ENCODE data around the gene MYOF. TPM values are rescaled to one million over a fixed set of nuclear protein-coding genes. Genes with fewer than 3 reads are reported as not detected.

Gene MYOF
- polyA plus RNA-seq, 1 of the 3 experiments (the other 2 are of a cell fraction), result 103 TPM

DNA sequence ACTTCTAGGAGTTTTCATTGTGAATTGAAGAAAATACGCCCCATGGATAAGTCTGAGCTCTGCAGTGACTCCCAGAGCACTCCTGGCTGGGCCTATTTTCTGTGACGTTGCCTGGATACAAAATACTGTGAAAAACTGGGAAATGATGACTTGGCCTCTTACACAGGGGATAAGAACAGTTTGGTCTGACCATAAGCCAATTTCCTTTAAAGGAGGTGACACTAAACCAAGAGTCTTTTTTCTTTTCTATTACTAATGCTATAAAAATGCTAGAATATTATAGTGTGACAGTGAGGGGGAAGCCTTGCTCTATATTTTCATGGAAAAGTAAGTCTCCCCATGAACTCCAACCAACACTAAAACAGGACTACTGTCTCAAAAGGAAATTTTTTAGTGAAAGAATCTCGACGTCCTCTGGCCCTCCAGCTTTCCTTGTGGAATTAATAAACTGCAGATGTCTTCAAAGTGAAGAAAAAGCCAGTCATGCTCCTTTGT, 45.5 kb downstream of the MYOF start:
- no peaks in the 10 kb centered on the region for H4K20me1 ChIP-seq (ENCODE audit: insufficient read depth)
- TF ChIP-seq NFIC (IDR thresholded peaks at IDR 0.05; ENCODE audit: borderline replicate concordance), result no peak; the same call in 1 of the 2 replicates
- peak; percentile 49; the same call in 1 of the 2 replicates for TF ChIP-seq TCF12 (IDR thresholded peaks at IDR 0.05)
- 0 out of 2 replicates have a peak, but pooled peaks have one; percentile 18 for TF ChIP-seq SIN3A (IDR thresholded peaks at IDR 0.05; ENCODE audit: borderline replicate concordance, low read depth, low read length)
- TF ChIP-seq EZH2phosphoT487 (IDR thresholded peaks at IDR 0.05; ENCODE audit: borderline replicate concordance, low read depth), result no peak
- peak; percentile 58 for TF ChIP-seq POLR2AphosphoS5 (IDR thresholded peaks at IDR 0.05; ENCODE audit: low read depth, low read length)
- TF ChIP-seq ZBTB33 (IDR thresholded peaks at IDR 0.05; ENCODE audit: borderline replicate concordance, low read depth), result 0 out of 2 replicates have a peak, but pooled peaks have one; percentile 8
- 0 out of 2 replicates have a peak, but pooled peaks have one; percentile 17 for TF ChIP-seq FOXM1 (IDR thresholded peaks at IDR 0.05; ENCODE audit: low read depth)
- no peaks in the 10 kb centered on the region for H3K9me3 ChIP-seq
- H3K4me2 ChIP-seq, result peak overlapping the region; percentile 66
- POLR2A ChIA-PET, result no interaction called here
- H3K27ac ChIP-seq (ENCODE audit: low read depth in 2 of 2, low read length in 1 of 2), result peak overlapping the region; percentile 92 to 100; a peak in 3 of 4 replicates
- peak overlapping the region; percentile 15 to 38; a peak in 3 of 4 replicates for H3K4me3 ChIP-seq (ENCODE audit: low read depth in 2 of 2, low read length in 1 of 2)
- H3F3A ChIP-seq (replicated peaks; ENCODE audit: insufficient read depth), result peaks cover 49% of the 10 kb centered on the region
- CTCF ChIA-PET, result no interaction called here
- no peak for DNase-seq
- no peaks in the 10 kb centered on the region for H3K9me2 ChIP-seq
- WGBS (ENCODE audit: low lambda C conversion rate), result 17% methylated on average over 4 of the region's 4 CpGs
- no peak overlapping the region for H2AFZ ChIP-seq (ENCODE audit: low read depth)
- H3K36me3 ChIP-seq (replicated peaks in 1 of 2; ENCODE audit: control insufficient read depth in 1 of 2, insufficient read depth in 2 of 2, low read length in 1 of 2), result peaks cover 0 to 13% of the 10 kb centered on the region in 2 experiments
- H3K27me3 ChIP-seq (ENCODE audit: insufficient read depth), result no peaks in the 10 kb centered on the region
- peak overlapping the region; percentile 94 for H3K9ac ChIP-seq
- peaks cover 73% of the 10 kb centered on the region for H3K79me2 ChIP-seq (ENCODE audit: insufficient read depth)
- peaks cover 14 to 50% of the 10 kb centered on the region in 2 experiments for H3K4me1 ChIP-seq (ENCODE audit: control insufficient read depth in 1 of 2, insufficient read depth in 2 of 2, low read depth in 1 of 2, low read length in 1 of 2)

DNA sequence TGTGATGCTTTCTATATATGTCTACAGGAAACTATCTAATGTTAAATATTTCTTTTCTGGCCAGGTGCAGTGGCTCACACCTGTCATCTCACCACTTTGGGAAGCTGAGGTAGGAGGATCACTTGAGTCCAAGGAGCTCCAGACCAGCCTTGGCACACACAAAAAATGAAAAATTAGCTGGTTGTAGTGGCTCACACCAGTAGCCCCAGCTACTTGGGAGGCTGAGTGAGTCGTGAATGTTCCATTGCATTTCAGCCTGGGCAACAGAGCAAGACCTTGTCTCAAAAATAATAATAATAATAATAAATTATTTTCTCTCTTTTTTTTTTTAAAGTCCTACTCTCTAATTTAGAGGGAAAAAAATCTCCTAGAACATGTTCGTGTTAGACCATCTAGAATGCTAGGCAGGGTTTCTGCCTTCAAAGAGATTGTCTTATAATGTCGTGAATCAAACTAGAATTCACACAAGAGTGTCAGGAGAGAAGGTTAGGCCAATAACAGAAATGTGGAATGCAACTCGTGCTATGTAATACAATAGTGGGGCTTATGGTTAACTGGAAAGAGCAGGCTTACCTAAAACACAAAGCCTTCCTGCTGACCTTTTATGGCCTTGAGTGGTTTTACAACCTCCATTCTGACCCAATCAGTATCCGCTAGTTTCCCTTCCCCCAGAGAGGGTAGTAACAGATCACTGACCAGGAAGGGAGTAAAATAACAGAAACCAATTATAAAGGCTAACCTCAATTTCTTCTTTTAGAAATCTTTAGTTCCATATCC, 46.3 kb downstream of the MYOF start:
- H3K9ac ChIP-seq, result peak overlapping the region; percentile 94
- H3K9me3 ChIP-seq, result no peaks in the 10 kb centered on the region
- peak overlapping the region; percentile 92 to 100; a peak in 3 of 4 replicates for H3K27ac ChIP-seq (ENCODE audit: low read depth in 2 of 2, low read length in 1 of 2)
- ChIA-PET POLR2A (no interaction called here), CTCF (interaction anchor here (1.0 kb wide), 1 partner anchor 19 kb away, joined by 3 read pairs; no protein-coding TSS in a partner anchor)
- WGBS (ENCODE audit: low lambda C conversion rate), result 72% methylated on average over 5 of the region's 5 CpGs
- H3K36me3 ChIP-seq (replicated peaks in 1 of 2; ENCODE audit: control insufficient read depth in 1 of 2, insufficient read depth in 2 of 2, low read length in 1 of 2), result peaks cover 0 to 21% of the 10 kb centered on the region in 2 experiments
- no peak for DNase-seq
- peaks cover 46% of the 10 kb centered on the region for H3F3A ChIP-seq (replicated peaks; ENCODE audit: insufficient read depth)
- peak overlapping the region; percentile 66 for H3K4me2 ChIP-seq
- no peak overlapping the region for H3K4me3 ChIP-seq (ENCODE audit: low read depth in 2 of 2, low read length in 1 of 2)
- H3K79me2 ChIP-seq (ENCODE audit: insufficient read depth), result peaks cover 73% of the 10 kb centered on the region
- no peak overlapping the region for H2AFZ ChIP-seq (ENCODE audit: low read depth)
- no peaks in the 10 kb centered on the region for H3K27me3 ChIP-seq (ENCODE audit: insufficient read depth)
- H4K20me1 ChIP-seq (ENCODE audit: insufficient read depth), result no peaks in the 10 kb centered on the region
- H3K4me1 ChIP-seq (ENCODE audit: control insufficient read depth in 1 of 2, insufficient read depth in 2 of 2, low read depth in 1 of 2, low read length in 1 of 2), result peaks cover 11 to 43% of the 10 kb centered on the region in 2 experiments
- H3K9me2 ChIP-seq, result no peaks in the 10 kb centered on the region
- TF ChIP-seq SIN3A (IDR thresholded peaks at IDR 0.05; ENCODE audit: borderline replicate concordance, low read depth, low read length) (no peak), RCOR1 (IDR thresholded peaks at IDR 0.05; ENCODE audit: low read length) (no peak), ELF1 (IDR thresholded peaks at IDR 0.05) (no peak), MEF2A (IDR thresholded peaks at IDR 0.05; ENCODE audit: borderline replicate concordance, low read depth) (no peak), MAX (IDR thresholded peaks at IDR 0.05; ENCODE audit: low read depth) (no peak), TCF12 (IDR thresholded peaks at IDR 0.05) (no peak), GATA2 (CRISPR knock-in tag; IDR thresholded peaks at IDR 0.05) (no peak), TEAD4 (IDR thresholded peaks at IDR 0.05; ENCODE audit: borderline replicate concordance, insufficient read depth) (no peak), RAD21 (IDR thresholded peaks at IDR 0.05; ENCODE audit: low read length) (no peak), EZH2phosphoT487 (IDR thresholded peaks at IDR 0.05; ENCODE audit: borderline replicate concordance, low read depth) (no peak), RXRA (IDR thresholded peaks at IDR 0.05; ENCODE audit: borderline replicate concordance, low read depth) (no peak), NRF1 (IDR thresholded peaks at IDR 0.05; ENCODE audit: low read depth, low read length) (no peak), EP300 (IDR thresholded peaks at IDR 0.05; ENCODE audit: borderline replicate concordance in 1 of 2, low read depth in 1 of 2, low read length in 1 of 2) (no peak)
- TF ChIP-seq, protein P1, sequence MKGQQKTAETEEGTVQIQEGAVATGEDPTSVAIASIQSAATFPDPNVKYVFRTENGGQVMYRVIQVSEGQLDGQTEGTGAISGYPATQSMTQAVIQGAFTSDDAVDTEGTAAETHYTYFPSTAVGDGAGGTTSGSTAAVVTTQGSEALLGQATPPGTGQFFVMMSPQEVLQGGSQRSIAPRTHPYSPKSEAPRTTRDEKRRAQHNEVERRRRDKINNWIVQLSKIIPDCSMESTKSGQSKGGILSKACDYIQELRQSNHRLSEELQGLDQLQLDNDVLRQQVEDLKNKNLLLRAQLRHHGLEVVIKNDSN (IDR thresholded peaks at IDR 0.05; ENCODE audit: borderline replicate concordance, low read depth), result no peak
- TF ChIP-seq, protein P2, sequence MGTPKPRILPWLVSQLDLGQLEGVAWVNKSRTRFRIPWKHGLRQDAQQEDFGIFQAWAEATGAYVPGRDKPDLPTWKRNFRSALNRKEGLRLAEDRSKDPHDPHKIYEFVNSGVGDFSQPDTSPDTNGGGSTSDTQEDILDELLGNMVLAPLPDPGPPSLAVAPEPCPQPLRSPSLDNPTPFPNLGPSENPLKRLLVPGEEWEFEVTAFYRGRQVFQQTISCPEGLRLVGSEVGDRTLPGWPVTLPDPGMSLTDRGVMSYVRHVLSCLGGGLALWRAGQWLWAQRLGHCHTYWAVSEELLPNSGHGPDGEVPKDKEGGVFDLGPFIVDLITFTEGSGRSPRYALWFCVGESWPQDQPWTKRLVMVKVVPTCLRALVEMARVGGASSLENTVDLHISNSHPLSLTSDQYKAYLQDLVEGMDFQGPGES (IDR thresholded peaks at IDR 0.05; ENCODE audit: low read depth, low read length), result no peak
- TF ChIP-seq, protein P3, sequence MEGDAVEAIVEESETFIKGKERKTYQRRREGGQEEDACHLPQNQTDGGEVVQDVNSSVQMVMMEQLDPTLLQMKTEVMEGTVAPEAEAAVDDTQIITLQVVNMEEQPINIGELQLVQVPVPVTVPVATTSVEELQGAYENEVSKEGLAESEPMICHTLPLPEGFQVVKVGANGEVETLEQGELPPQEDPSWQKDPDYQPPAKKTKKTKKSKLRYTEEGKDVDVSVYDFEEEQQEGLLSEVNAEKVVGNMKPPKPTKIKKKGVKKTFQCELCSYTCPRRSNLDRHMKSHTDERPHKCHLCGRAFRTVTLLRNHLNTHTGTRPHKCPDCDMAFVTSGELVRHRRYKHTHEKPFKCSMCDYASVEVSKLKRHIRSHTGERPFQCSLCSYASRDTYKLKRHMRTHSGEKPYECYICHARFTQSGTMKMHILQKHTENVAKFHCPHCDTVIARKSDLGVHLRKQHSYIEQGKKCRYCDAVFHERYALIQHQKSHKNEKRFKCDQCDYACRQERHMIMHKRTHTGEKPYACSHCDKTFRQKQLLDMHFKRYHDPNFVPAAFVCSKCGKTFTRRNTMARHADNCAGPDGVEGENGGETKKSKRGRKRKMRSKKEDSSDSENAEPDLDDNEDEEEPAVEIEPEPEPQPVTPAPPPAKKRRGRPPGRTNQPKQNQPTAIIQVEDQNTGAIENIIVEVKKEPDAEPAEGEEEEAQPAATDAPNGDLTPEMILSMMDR (IDR thresholded peaks at IDR 0.05), result no peak

Data from SK-N-SH (cell line).